ENCODE data around the gene TMEM63A. TPM values are rescaled to one million over a fixed set of nuclear protein-coding genes. Genes with fewer than 3 reads are reported as not detected.

Gene TMEM63A
- total and polyA plus RNA-seq, 2 donors (not counting 3 experiments of a cell fraction or from before 2014, with no cell fraction given) = 28.7 to 41.4 TPM

- no peak overlapping the region for H3K4me3 ChIP-seq (replicated peaks in 1 of 3; ENCODE audit: insufficient read depth in 1 of 3, low read depth in 1 of 3, low read length in 3 of 3)
- ChIA-PET POLR2A (no interaction called here), CTCF (interaction anchor here (0.7 to 2.5 kb wide), 4 partner anchors 10 to 45 kb away, joined by 3 to 6 read pairs (median 4); partner anchors contain the start of gene SRP9)
- BruUV-seq (replicated peaks) = no TSS peak
- H3K36me3 ChIP-seq (ENCODE audit: control insufficient read depth in 2 of 2, extremely low read depth in 1 of 2, insufficient read depth in 2 of 2, low read length in 2 of 2) = no peaks in the 10 kb centered on the region
- H2AFZ ChIP-seq (ENCODE audit: low read depth, low read length) = no peak overlapping the region
- H4K20me1 ChIP-seq (replicated peaks; ENCODE audit: control insufficient read depth, extremely low read depth, insufficient read depth, low read length) = no peaks in the 10 kb centered on the region
- no peaks in the 10 kb centered on the region for H3K27me3 ChIP-seq (ENCODE audit: control insufficient read depth in 2 of 2, insufficient read depth in 2 of 2, low read length in 2 of 2)
- TF ChIP-seq FOS (IDR thresholded peaks at IDR 0.05; ENCODE audit: borderline replicate concordance, insufficient read depth, low read length) (no peak), EZH2 (IDR thresholded peaks at IDR 0.05; ENCODE audit: borderline replicate concordance, low read depth, low read length, severe bottlenecking) (no peak), GATA2 (IDR thresholded peaks at IDR 0.05; ENCODE audit: insufficient read depth, insufficient read length, low read depth, low read length) (no peak), JUN (IDR thresholded peaks at IDR 0.05; ENCODE audit: borderline replicate concordance, insufficient read depth, insufficient read length, low read depth) (no peak), MYC (IDR thresholded peaks at IDR 0.05; ENCODE audit: low read depth, low read length) (no peak), CTCF (IDR thresholded peaks at IDR 0.05; ENCODE audit: extremely low read depth in 1 of 2, insufficient read depth in 1 of 2, low read depth in 1 of 2, low read length in 2 of 2) (no peak), POLR2AphosphoS5 (IDR thresholded peaks at IDR 0.05; ENCODE audit: insufficient read depth, low read depth, low read length) (no peak), MAX (IDR thresholded peaks at IDR 0.05; ENCODE audit: insufficient read depth, insufficient read length) (no peak), POLR2A (IDR thresholded peaks at IDR 0.05; ENCODE audit: low read depth, low read length) (no peak)
- H3K9ac ChIP-seq (replicated peaks; ENCODE audit: extremely low read depth, insufficient read depth, low read length) = no peak overlapping the region
- H3K9me3 ChIP-seq (replicated peaks; ENCODE audit: control insufficient read depth, insufficient read depth, low read length) = no peaks in the 10 kb centered on the region
- FAIRE-seq = no peak
- intact Hi-C loops (cut with micrococcal nuclease) = no loop called here
- no peak overlapping the region for H3K4me2 ChIP-seq (ENCODE audit: insufficient read depth, low read length)
- H3K4me1 ChIP-seq (ENCODE audit: control insufficient read depth, extremely low read depth, insufficient read depth, low read length) = peaks cover under 1% of the 10 kb centered on the region
- H3K79me2 ChIP-seq (ENCODE audit: control insufficient read depth, insufficient read depth, low read length) = no peaks in the 10 kb centered on the region
- no peaks in the 10 kb centered on the region for H3K9me1 ChIP-seq (replicated peaks; ENCODE audit: control insufficient read depth, extremely low read depth, insufficient read depth, low read length)
- DNase-seq (ENCODE audit: low read depth, low spot score) = no peak
- H3K27ac ChIP-seq (ENCODE audit: insufficient read depth, low read depth, low read length) = no peak overlapping the region
- dilution Hi-C loops (cut with MboI; ENCODE audit: extremely low pct_ligation_motif_present, low sequenced_read_pairs) = no loop called here
Observed at GRCh38 chr1:225822655-225823403, 59.4 kb downstream of the TMEM63A start.

All from endothelial cell of umbilical vein (primary cell).